NCI-H460 (cell line): ENCODE data around the gene ANKRD44. TPM values are rescaled to one million over a fixed set of nuclear protein-coding genes. Genes with fewer than 3 reads are reported as not detected.

Experiments
- DNase-seq: peaks from one replicate; pipeline ENCODE4 v3.0.0-alpha.2; 2016; ENCODE audit warnings: low read depth; ENCODE audit errors: extremely low read depth
- total RNA-seq: library from RNA; depleted of rRNA; stranded (reverse); fragments of >200 nt; shearing (Covaris generic); gene quantifications from 2 replicates; pipeline ENCODE4 v1.2.3, GENCODE V29; 2014

The ANKRD44 gene
- total RNA-seq, 1 experiment from 2014 or later: 20.8 TPM

DNA sequence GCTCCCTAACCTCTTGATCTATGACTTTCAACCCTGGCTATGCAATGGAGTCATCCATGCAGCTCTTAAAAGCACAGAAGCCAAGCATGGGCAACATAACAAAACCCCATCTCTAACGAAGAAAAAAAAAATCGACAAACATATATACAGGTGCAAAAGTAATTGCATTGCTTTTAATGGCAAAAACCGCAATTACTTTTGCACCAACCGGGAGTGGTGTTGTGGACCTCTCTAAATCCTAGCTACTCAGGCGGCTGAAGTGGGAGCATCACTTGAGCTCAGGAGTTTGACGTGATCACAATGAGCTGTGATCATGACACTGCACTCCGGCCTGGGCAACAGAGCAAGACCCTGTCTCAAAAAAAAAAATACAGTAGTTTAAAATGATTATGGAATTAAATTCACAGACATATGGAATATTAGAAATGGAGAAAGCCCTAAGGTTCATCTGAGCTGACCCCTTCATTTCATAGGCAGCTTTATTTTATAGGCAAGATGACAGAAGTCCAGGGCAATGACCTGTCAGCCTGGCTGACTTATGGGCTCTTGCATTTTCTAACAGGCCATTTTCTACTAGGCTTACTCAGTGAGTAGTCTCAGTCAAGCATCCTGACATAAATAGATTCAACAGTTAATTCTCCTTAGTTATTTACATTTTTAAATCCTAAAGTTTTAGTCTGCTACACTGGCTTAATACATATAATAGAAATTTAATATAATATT lies 183.8 kb downstream of the ANKRD44 start:
- DNase-seq: no peak

GRCh38 chr2:197124639-197125390 lies 185.8 kb downstream of the ANKRD44 start:
- no peak for DNase-seq

DNA sequence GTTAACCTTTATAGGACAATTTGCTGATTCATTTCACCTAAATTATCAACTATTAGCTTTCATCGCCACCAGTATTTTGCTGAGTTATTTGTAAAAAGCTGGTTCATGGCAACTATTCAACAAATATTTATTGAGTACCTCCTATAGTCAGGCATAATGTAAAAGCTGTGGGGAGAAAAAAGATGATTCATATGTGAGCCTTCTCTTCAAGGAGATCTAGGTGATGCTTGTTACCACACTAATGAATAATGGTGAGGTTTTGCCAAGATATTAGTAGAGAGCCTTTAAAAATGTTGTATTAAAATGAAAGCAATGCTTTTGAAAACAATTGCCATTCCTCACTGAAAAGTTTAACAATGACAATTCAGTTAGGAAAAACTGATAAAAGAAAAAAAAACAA lies 187.8 kb downstream of the ANKRD44 start:
- DNase-seq: no peak

DNA sequence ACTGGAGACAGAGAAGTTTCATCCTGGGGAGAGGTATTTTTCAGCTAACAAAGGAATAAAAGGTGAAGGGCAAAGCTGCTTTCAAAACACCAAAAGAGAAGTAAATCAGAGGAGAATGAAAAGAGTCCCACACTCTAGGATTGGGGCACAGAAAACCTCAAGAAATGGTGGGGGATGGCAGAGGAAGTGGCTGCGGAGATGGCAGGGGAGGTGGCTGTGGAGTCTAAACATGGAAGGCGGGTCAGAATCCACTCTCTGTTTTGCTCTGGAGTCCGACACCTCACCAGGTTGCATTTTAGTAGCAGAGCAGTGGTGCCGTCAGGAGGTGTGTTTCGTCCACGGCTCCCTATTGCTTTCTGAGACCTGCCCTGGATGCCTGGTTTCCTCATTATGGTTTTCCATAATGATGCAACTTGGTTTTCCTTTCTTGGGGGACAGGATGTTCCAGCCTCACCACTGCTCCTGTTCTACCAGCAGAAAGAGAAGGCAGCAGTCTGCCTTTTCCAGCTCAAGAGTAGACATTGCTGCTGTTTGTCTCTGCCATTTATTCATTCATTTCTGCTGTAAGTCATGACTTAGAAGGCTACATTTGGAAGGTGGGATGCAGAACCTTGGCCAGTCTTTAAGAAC lies 188.7 kb downstream of the ANKRD44 start:
- no peak for DNase-seq

- DNase-seq: no peak
Measured at GRCh38 chr2:197121255-197121654, 189.3 kb downstream of the ANKRD44 start.

- no peak for DNase-seq
Measured at GRCh38 chr2:197116306-197116879, 194.2 kb downstream of the ANKRD44 start.

- no peak for DNase-seq
Measured at GRCh38 chr2:197115325-197115724, 195.3 kb downstream of the ANKRD44 start.

DNA sequence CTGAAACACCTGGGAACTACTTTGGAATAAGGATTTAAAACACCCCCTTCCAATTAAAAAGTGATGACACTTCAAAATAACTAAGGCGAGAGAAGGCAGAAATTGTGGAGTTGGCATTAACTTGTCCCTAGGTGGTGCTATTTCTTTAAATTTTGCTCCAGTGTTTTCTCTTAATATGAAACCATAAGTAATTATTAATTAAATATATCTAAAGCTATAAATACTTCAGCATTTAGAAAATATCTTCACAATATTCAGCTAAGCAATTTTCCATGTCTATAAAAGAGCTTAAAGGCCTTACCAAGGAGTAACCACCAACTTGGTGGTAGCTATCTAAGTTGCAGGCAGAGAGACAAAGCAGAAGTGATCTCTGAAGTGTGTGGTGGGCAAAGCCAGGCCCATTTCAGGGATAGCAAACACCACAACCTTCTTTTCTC lies 197.3 kb downstream of the ANKRD44 start:
- peak; percentile 48 for DNase-seq

DNA sequence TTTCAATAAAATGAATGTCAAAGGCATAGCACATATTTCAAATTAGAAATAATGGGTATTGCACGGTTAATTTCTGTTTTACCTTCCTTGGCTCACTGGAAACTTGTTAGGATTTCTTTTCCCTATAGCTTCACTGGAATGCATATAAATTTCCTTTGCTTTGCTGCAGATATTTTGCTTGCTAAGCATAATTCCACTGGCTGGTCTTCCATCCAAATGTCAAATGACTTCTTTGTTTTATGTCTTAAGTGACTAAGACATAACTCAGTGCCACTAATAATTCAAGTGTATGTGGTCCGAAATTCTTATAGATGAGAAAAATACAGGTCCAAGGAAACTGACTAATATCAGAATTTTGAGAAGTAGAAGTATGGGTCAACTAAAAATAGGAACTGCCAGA lies 201.3 kb downstream of the ANKRD44 start:
- DNase-seq: peak; percentile 12

DNA sequence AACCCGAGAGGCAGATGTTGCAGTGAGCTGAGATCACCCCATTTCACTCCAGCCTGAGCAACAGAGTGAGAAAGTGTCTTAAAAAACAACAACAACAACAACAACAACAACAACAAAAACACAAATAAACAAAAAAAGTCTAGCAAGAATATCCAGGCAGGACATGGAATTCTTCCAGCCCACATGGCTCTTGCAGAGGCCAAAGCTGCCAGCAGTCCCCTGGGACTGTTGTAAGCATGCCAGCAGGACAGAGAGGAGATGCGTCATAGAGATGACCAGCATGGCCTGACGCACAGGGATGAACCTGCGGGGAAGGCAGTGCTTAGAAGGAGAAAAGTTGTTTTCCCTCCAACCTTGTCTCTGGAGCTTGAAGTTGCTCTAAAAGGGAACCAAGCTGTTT lies 201.8 kb downstream of the ANKRD44 start:
- DNase-seq: peak; percentile 96

- peak; percentile 50 for DNase-seq
Measured at GRCh38 chr2:197107291-197108269, 203.0 kb downstream of the ANKRD44 start.

DNA sequence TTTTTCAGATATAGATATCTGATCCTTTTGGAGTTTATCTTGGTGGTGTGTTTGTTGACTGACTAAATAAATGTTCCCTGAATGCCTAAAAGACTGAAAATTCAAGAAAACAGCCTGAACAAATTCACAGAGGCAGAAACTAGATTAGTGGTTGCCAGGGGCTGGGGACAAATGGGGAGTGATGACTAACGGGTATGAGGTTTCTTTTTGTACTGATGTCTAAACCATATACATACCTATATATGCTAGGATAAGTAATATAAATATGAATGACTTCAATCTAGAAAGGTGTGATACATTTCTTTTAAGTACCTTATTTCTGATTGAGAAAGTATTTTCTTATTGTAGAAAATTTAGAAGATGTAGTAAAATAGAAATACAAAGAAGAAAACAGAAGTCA lies 207.2 kb downstream of the ANKRD44 start:
- DNase-seq: no peak

DNA sequence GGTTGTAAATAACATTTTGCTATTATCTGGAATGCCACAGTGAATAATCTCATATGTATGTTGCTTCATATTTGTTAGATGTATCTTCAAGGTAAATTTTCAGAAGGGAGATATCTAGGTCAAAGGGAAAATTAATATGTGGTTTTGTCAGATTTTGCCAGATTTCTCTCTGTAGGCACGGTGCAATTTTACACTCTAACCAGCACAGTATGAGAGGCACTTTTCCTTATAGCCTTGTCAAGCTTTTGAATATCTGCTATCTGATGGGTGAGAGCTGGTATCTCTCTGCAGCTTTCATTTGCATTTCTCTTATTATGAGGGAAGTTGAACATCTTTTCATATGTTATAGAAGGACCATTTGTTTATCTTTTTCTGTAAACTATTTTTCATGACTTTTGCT lies 208.3 kb downstream of the ANKRD44 start:
- DNase-seq: no peak

DNA sequence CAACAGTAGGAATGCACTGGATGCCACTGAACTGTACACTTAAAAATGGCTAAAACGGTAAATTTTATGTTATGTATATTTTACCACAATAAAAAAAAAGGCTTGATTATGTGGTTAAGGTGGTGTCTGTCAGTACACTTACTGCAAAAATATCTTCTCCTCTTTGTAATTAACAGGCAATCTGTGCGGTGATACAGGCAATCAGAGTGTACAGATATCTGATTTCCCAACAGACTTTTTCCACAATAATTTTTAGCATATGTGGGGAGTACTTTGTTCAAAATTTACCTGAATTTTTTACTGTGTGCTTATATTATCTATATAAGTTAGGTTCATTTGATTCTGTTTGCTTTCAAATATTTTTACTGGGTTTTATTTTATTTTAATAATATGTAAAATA lies 209.1 kb downstream of the ANKRD44 start:
- no peak for DNase-seq

- no peak for DNase-seq
Measured at GRCh38 chr2:197097578-197098366, 212.8 kb downstream of the ANKRD44 start.

- DNase-seq: no peak
Measured at GRCh38 chr2:197096649-197097048, 213.9 kb downstream of the ANKRD44 start.

GRCh38 chr2:197092431-197092830 lies 218.1 kb downstream of the ANKRD44 start:
- DNase-seq: no peak

GRCh38 chr2:197090742-197091367 lies 219.7 kb downstream of the ANKRD44 start:
- DNase-seq: no peak

- no peak for DNase-seq
Measured at GRCh38 chr2:197089655-197090054, 220.9 kb downstream of the ANKRD44 start.
